Measurements from ENCODE around the gene LRMDA.
"Not testable (repeated sequence)": the region's sequence is repeated elsewhere in the genome, so short reads cannot be mapped to it uniquely, and the experiment has no call there.

LRMDA gene

GRCh38 chr10:75617485-75618155 lies 186.2 kb downstream of the LRMDA start:
- DNase-seq, result no peak

GRCh38 chr10:75619635-75620034 lies 188.2 kb downstream of the LRMDA start:
- no peak for DNase-seq

GRCh38 chr10:75620356-75620755 lies 188.9 kb downstream of the LRMDA start:
- DNase-seq, result no peak

GRCh38 chr10:75621003-75621402 lies 189.6 kb downstream of the LRMDA start:
- not testable (repeated sequence) for DNase-seq

GRCh38 chr10:75622503-75622902 lies 191.1 kb downstream of the LRMDA start:
- DNase-seq, result no peak

- no peak for DNase-seq
Measured at GRCh38 chr10:75623310-75624093, 192.1 kb downstream of the LRMDA start.

GRCh38 chr10:75624638-75625037 lies 193.2 kb downstream of the LRMDA start:
- no peak for DNase-seq

- DNase-seq, result no peak
Measured at GRCh38 chr10:75630746-75631145, 199.3 kb downstream of the LRMDA start.

- no peak for DNase-seq
Measured at GRCh38 chr10:75632805-75633462, 201.5 kb downstream of the LRMDA start.

GRCh38 chr10:75633568-75633967 lies 202.1 kb downstream of the LRMDA start:
- DNase-seq, result no peak

- DNase-seq, result no peak
Measured at GRCh38 chr10:75634947-75635346, 203.5 kb downstream of the LRMDA start.

- no peak for DNase-seq
Measured at GRCh38 chr10:75638752-75639151, 207.3 kb downstream of the LRMDA start.

GRCh38 chr10:75639736-75640135 lies 208.3 kb downstream of the LRMDA start:
- DNase-seq, result no peak

- no peak for DNase-seq
Measured at GRCh38 chr10:75640381-75640780, 209.0 kb downstream of the LRMDA start.

GRCh38 chr10:75640803-75641202 lies 209.4 kb downstream of the LRMDA start:
- DNase-seq, result no peak

GRCh38 chr10:75643405-75643804 lies 212.0 kb downstream of the LRMDA start:
- DNase-seq, result no peak

GRCh38 chr10:75643944-75644692 lies 212.7 kb downstream of the LRMDA start:
- no peak for DNase-seq

- DNase-seq, result no peak
Measured at GRCh38 chr10:75645704-75646103, 214.3 kb downstream of the LRMDA start.

- no peak for DNase-seq
Measured at GRCh38 chr10:75646218-75646915, 214.9 kb downstream of the LRMDA start.

- DNase-seq, result no peak
Measured at GRCh38 chr10:75646916-75647315, 215.5 kb downstream of the LRMDA start.

- no peak for DNase-seq
Measured at GRCh38 chr10:75647675-75648074, 216.3 kb downstream of the LRMDA start.

- no peak for DNase-seq
Measured at GRCh38 chr10:75648351-75648750, 216.9 kb downstream of the LRMDA start.

- no peak for DNase-seq
Measured at GRCh38 chr10:75648854-75649253, 217.4 kb downstream of the LRMDA start.
